Kidney epithelial cell (primary cell): ENCODE measurements around the gene RNF123. TPM values are rescaled to one million over a fixed set of nuclear protein-coding genes. Genes with fewer than 3 reads are reported as not detected.

ENCODE experiments used
- DNase-seq: peaks from one replicate; pipeline ENCODE4 v3.0.0-alpha.2; 2010; ENCODE audit warnings: low read depth
- H3K27me3 ChIP-seq: 2 replicates; pipeline ENCODE4 v1.6.0; 2011; ENCODE audit warnings: low read length; ENCODE audit not compliant: control insufficient read depth, insufficient read depth
- H3K36me3 ChIP-seq: 2 replicates; pipeline ENCODE4 v1.5.1; 2011; ENCODE audit warnings: low read length; ENCODE audit not compliant: control insufficient read depth, insufficient read depth
- H3K4me3 ChIP-seq: 2 replicates; pipeline ENCODE4 v1.5.1; 2011; ENCODE audit warnings: low read depth, mild to moderate bottlenecking, control low read depth, low read length
- total RNA-seq: library from RNA; depleted of rRNA; stranded (reverse); fragments of >200 nt; gene quantifications from 2 replicates; pipeline ENCODE4 v1.2.3, GENCODE V29; 2015
- TF ChIP-seq, protein P1 (sequence below): IDR thresholded peaks from 2 replicates; pipeline ENCODE4 v1.5.1; 2011; ENCODE audit warnings: mild to moderate bottlenecking, moderate library complexity, low read length, control low read depth, inconsistent platforms; ENCODE audit not compliant: insufficient read depth, poor library complexity, severe bottlenecking

Gene RNF123
- total RNA-seq, 1 donor from 2014 or later, result 30.8 TPM

DNA sequence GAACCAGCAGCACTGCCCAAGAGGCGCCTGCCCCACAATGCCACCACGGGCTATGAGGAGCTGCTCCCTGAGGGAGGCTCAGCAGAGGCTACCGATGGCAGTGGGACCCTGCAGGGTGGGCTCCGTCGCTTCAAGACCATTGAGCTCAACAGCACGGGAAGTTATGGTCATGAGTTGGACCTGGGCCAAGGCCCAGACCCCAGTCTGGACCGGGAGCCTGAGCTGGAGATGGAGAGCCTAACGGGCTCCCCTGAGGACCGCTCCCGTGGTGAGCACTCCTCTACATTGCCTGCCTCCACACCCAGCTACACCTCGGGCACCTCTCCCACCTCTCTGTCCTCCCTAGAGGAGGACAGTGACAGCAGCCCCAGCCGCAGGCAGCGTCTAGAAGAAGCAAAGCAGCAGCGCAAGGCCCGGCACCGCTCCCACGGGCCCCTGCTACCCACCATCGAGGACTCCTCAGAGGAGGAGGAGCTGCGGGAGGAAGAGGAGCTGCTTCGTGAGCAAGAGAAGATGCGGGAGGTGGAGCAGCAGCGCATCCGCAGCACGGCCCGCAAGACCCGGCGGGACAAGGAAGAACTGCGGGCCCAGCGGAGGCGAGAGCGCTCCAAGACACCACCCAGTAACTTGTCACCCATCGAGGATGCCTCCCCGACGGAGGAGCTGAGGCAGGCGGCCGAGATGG lies 37.0 kb upstream of the RNF123 start:
- H3K27me3 ChIP-seq, result peaks cover 18% of the 10 kb centered on the region
- no peak for DNase-seq
- TF ChIP-seq, protein P1, sequence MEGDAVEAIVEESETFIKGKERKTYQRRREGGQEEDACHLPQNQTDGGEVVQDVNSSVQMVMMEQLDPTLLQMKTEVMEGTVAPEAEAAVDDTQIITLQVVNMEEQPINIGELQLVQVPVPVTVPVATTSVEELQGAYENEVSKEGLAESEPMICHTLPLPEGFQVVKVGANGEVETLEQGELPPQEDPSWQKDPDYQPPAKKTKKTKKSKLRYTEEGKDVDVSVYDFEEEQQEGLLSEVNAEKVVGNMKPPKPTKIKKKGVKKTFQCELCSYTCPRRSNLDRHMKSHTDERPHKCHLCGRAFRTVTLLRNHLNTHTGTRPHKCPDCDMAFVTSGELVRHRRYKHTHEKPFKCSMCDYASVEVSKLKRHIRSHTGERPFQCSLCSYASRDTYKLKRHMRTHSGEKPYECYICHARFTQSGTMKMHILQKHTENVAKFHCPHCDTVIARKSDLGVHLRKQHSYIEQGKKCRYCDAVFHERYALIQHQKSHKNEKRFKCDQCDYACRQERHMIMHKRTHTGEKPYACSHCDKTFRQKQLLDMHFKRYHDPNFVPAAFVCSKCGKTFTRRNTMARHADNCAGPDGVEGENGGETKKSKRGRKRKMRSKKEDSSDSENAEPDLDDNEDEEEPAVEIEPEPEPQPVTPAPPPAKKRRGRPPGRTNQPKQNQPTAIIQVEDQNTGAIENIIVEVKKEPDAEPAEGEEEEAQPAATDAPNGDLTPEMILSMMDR, result no peak
- H3K4me3 ChIP-seq, result no peak overlapping the region
- H3K36me3 ChIP-seq, result no peaks in the 10 kb centered on the region

DNA sequence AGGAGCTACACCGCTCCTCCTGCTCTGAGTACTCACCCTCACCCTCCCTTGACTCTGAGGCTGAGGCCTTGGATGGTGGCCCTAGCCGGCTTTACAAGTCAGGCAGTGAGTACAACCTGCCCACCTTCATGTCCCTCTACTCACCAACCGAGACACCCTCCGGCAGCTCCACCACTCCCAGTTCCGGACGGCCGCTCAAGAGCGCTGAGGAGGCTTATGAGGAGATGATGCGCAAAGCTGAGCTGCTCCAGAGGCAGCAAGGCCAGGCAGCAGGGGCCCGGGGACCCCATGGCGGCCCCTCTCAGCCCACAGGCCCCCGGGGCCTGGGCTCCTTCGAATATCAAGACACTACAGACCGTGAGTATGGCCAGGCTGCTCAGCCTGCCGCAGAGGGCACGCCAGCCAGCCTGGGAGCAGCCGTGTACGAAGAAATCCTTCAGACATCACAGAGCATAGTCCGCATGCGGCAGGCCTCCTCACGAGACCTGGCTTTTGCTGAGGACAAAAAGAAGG lies 36.4 kb upstream of the RNF123 start:
- H3K27me3 ChIP-seq, result peaks cover 21% of the 10 kb centered on the region
- no peak for DNase-seq
- TF ChIP-seq, protein P1, result no peak
- H3K4me3 ChIP-seq, result no peak overlapping the region
- no peaks in the 10 kb centered on the region for H3K36me3 ChIP-seq

DNA sequence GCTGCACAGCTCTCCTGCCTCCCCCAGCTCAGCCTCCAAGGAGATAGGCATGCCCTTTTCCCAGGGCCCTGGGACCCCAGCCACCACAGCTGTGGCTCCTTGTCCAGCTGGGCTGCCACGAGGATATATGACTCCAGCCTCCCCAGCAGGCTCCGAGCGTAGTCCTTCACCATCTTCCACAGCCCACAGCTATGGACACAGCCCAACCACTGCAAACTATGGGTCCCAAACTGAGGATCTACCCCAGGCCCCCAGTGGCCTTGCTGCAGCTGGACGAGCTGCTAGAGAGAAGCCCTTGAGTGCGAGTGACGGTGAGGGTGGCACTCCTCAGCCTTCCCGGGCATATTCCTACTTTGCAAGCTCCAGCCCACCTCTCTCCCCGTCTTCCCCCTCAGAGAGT lies 35.7 kb upstream of the RNF123 start:
- Histone ChIP-seq H3K27me3 (peaks cover 21% of the 10 kb centered on the region), H3K36me3 (no peaks in the 10 kb centered on the region), H3K4me3 (no peak overlapping the region)
- DNase-seq, result no peak
- TF ChIP-seq, protein P1, result no peak

DNA sequence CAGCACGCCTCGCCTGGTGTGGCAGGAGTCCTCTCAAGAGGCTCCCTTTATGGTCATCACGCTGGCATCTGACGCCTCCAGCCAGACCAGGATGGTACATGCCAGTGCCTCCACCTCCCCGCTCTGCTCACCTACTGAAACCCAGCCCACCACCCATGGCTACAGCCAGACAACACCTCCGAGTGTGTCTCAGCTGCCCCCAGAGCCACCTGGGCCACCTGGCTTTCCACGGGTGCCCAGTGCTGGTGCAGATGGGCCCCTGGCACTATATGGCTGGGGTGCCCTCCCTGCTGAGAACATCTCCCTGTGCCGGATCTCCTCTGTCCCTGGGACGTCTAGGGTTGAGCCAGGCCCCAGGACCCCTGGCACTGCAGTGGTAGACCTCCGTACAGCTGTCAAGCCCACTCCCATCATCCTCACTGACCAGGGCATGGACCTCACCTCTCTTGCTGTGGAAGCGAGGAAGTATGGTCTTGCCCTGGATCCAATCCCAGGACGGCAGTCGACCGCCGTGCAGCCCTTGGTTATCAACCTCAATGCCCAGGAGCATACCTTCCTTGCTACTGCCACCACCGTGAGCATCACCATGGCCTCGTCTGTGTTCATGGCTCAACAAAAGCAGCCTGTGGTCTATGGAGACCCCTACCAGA lies 35.1 kb upstream of the RNF123 start:
- TF ChIP-seq, protein P1, result no peak
- H3K36me3 ChIP-seq, result no peaks in the 10 kb centered on the region
- H3K27me3 ChIP-seq, result peaks cover 21% of the 10 kb centered on the region
- DNase-seq, result no peak
- no peak overlapping the region for H3K4me3 ChIP-seq

DNA sequence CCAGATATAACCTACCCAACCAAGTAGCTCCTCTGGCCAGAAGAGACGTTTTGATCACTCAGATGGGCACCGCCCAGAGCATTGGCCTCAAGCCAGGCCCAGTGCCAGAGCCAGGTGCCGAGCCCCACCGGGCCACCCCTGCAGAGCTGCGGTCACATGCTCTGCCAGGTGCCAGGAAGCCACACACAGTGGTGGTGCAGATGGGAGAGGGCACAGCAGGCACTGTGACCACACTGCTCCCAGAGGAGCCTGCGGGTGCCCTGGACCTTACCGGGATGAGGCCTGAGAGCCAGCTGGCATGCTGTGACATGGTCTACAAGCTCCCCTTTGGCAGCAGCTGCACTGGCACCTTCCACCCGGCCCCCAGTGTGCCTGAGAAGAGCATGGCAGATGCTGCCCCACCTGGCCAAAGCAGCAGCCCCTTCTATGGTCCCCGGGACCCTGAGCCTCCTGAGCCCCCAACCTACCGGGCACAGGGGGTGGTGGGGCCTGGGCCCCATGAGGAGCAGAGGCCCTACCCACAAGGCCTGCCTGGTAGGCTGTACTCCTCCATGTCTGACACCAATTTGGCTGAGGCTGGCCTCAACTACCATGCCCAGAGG lies 34.3 kb upstream of the RNF123 start:
- no peak for DNase-seq
- Histone ChIP-seq H3K4me3 (no peak overlapping the region), H3K27me3 (peaks cover 21% of the 10 kb centered on the region)

More for the DNA sequence above, 34.3 kb upstream of the RNF123 start:
- TF ChIP-seq, protein P1, result no peak
- no peaks in the 10 kb centered on the region for H3K36me3 ChIP-seq
